Body of pancreas (tissue), 4 donors: ENCODE data around the gene LRSAM1.

ENCODE experiments used
- POLR2A ChIP-seq, 3 donors: fragments of 450-650 bp; IDR thresholded peaks; one replicate each; pipeline ENCODE4 v1.6.1; 2016; ENCODE audit warnings: antibody characterized with exemption in 3 of 3, mild to moderate bottlenecking in 2 of 3
- TF ChIP-seq, protein P1 (sequence below), 7 experiments: fragments of 450-650 bp in 4 of 7; fragments of 200-600 bp in 3 of 7; sonication (generic) in 3 of 7; IDR thresholded peaks; one replicate each; pipeline ENCODE4 v1.5.1; 2016 to 2019; ENCODE audit warnings: antibody characterized with exemption in 7 of 7

GRCh38 chr9:127404631-127405030 is 46.7 kb upstream of the LRSAM1 start:
- TF ChIP-seq, protein P1, sequence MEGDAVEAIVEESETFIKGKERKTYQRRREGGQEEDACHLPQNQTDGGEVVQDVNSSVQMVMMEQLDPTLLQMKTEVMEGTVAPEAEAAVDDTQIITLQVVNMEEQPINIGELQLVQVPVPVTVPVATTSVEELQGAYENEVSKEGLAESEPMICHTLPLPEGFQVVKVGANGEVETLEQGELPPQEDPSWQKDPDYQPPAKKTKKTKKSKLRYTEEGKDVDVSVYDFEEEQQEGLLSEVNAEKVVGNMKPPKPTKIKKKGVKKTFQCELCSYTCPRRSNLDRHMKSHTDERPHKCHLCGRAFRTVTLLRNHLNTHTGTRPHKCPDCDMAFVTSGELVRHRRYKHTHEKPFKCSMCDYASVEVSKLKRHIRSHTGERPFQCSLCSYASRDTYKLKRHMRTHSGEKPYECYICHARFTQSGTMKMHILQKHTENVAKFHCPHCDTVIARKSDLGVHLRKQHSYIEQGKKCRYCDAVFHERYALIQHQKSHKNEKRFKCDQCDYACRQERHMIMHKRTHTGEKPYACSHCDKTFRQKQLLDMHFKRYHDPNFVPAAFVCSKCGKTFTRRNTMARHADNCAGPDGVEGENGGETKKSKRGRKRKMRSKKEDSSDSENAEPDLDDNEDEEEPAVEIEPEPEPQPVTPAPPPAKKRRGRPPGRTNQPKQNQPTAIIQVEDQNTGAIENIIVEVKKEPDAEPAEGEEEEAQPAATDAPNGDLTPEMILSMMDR (IDR thresholded peaks at IDR 0.05): no peak
- no peak for TF ChIP-seq POLR2A (IDR thresholded peaks at IDR 0.05)
